ENCODE measurements around the gene TAF5.
"Not testable (repeated sequence)": the region's sequence is repeated elsewhere in the genome, so short reads cannot be mapped to it uniquely, and the experiment has no call there.

TAF5 gene

DNA sequence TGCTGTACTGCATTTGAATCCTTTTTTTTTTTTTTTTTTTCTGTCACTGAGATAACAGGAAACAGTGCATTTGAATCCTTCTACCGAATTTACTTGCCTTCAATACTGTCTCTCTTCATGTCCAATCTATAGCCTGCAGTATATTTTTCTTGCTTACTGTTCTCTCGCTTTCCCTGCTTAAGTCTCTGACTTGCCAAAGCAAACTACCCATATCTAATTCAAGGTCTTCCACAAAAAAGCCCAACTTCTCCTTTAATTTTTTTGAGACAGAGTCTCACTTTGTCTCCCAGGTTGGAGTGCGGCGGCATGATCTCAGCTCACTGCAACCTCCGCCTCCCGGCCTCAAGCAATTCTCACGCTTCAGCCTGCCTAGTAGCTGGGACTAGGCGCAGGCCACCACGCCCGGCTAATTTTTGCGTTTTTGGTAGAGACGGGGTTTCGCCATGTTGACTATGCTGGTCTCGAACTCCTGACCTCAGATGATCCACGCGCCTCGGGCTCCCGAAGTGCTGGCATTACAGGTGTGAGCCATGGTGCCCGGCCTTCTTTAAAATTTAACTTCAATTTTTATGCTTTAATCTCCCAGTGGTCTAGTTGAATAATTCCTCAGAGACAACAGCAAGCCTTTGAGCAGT is 29.5 kb downstream of the TAF5 start:
- DNase-seq (ENCODE audit: low read depth in 2 of 2, low spot score in 1 of 2), result no peak

DNA sequence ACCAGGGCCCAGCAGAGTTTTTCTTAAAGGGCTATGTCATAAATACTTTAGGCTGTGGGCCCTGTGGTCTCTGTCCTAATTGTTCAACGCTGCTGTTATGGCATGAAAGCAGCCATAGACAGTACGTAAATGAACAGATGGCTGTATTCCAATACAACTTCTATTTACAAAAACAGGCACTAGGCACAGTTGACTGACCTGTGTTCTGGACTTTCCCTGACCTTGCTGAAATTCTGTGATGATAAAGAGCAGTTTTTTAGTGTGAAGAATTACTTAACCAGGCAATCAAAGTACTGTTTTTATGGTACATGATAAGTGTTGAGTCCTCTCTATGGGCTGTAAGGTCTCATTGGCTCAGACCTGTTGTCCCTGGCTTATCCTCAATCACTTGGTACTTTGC is 45.8 kb downstream of the TAF5 start:
- no peak for DNase-seq (ENCODE audit: low read depth in 2 of 2, low spot score in 1 of 2)

DNA sequence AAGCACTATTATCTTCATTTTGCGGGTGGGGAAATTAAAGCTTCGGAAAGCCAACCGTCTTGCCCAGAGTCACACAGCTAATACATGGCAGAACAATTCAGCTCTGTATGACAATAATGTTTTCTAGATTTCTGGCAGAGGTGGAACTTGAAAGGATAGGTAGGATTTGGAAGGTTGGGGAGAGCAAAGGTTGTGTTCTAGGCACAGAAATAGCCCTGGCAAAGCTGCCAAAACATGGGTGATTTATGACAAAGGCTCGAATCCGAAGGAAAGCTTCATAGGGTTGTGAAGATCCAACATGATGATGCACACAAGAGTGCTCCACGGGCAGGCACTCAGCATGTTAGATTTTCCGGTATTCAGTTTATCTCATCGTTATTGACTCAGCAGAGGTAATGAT is 47.8 kb downstream of the TAF5 start:
- DNase-seq (ENCODE audit: low read depth in 2 of 2, low spot score in 1 of 2), result no peak

DNA sequence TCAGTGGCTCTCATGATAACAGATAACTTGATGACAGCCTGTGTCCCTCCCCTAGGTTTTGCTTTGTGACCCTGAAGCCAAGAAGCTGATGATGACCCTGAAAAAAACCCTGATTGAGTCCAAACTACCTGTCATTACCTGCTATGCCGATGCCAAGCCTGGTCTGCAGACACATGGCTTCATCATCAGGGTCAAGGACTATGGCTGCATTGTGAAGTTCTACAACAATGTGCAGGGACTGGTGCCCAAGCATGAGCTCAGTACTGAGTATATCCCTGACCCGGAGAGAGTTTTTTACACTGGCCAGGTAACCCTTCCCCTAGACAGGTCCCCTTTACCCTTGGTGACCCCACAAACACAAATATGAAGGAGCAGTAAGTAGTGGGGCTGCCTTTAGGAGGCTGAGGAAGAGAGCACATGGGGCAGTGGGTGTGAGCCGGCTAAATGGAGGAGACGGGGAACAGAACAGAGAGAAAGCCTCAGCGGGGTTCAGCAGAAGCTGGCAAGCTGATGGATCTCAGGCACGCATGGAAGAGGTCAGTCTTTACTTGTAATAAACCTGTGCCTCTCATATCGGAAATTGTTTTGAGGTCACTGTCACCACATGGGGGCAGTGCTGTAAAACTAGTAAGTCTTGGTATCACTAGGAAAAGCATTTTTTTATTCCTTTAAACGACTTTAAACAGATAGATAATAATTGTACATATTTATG is 48.8 kb downstream of the TAF5 start:
- peak; percentile 15 to 45 for DNase-seq (ENCODE audit: low read depth in 2 of 2, low spot score in 1 of 2)

DNA sequence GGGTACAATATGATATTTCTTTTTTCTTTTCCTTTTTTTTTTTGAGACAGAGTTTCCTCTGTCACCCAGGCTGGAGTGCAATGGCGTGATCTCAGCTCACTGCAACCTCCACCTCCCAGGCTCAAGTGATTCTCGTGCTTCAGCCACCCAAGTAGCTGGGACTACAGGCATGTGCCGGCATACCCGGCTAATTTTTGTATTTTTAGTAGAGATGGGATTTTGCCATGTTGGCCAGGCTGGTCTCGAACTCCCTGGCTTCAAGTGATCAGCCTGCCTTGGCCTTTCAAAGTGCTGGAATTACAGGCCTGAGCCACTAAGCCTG is 49.3 kb downstream of the TAF5 start:
- DNase-seq (ENCODE audit: low read depth in 2 of 2, low spot score in 1 of 2), result not testable (repeated sequence)

DNA sequence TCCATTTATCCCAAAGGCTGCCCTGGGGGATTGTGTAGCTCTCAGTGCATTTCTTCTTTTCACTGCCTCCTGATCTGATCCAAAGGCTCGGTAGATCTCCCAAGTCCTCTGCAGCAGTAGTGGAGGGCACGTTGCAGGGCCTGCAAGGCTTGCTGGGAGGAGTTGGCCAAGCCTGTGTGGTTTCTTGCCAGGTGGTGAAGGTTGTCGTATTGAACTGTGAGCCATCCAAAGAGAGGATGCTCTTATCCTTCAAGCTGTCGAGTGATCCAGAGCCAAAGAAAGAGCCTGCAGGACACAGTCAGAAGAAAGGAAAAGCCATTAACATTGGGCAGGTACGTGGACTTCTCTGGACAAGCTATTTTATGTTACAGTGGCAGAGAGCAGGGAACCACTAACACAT is 49.8 kb downstream of the TAF5 start:
- no peak for DNase-seq (ENCODE audit: low read depth in 2 of 2, low spot score in 1 of 2)

DNA sequence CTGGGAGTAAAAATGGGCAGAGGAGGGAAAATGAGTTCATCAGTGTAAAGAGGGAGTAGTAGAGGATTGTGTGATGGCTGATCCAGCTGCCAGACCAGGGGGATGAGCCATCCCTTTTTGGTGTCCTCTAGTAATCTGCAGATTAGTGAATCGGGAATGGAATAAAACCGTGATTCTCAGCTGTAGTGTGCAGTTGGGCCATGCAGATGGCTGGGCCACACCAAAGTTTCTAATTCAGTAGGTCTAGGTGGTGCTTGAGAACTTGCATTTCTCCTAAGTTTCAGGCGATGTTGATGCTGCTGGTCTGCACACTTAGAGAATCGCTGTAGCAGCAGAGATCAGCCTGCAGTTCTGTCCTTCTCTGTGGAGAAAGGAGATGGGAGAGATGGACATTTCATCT is 51.3 kb downstream of the TAF5 start:
- DNase-seq (ENCODE audit: low read depth in 2 of 2, low spot score in 1 of 2), result no peak

DNA sequence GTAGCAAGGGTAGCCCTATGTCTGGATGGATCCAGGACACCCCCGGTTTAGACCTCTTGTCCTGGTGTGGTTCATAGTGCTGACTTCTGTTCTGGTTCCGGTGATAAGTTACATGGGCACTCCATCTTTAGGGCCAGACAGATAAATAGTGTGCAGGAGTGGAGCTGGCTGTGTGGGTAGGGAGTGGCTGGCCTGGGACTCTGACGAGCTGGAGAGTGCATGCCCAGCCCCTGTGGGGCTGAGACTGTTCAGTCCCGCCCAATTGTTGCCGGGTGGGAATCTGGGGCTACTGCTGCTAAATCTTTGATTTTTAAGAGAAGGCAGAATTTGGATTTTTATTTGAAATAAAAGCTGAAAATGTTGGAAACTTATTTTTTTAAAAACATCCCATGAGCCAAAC is 56.0 kb downstream of the TAF5 start:
- DNase-seq (ENCODE audit: low read depth in 2 of 2, low spot score in 1 of 2), result no peak

DNA sequence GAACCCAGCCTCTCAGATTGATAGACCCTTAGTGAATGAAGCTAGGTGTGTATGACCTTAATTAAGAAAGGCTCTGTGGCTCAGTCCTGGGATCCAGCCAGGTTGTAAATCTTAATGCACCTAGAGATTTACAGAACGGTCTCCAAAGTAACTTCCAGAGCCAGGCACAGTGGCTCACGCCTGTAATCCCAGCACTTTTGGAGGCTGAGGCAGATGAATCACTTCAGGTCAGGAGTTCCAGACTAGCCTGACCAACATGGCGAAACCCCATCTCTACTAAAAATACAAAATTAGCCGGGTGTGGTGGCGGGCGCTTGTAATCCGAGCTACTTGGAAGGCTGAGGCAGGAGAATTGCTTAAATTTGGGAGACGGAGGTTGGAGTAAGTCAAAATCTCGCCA is 60.1 kb downstream of the TAF5 start:
- DNase-seq (ENCODE audit: low read depth in 2 of 2, low spot score in 1 of 2), result no peak

DNA sequence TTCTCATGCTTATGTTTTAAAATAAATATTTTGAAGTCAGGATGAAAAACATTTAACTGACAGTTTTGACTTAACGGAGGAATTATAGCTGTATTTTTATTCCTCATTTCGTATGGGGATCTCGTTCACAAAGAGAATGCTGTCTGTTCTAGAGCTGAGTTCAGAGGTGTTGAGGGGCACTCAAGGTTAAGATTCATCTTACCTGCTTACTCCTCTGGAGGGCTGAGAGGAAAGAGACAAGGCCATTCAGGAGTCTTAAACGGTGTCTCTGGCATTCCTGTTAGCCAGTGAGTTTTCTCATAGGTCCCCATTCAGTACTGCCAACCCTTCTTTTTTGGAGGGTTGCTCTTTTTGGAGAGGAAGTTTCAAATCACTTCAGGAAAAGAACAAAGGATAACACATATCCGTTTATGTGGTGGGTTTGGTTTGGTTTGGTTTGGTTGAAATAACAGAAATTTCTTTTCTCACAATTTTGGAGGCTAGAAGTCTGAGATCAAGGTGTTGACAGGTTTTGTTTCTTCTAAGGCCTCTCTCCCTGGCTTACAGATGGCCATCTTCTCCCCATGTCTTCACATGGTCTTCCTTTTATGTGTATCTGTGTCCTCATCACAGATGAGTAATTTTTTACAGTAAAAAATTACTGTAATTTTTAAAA is 61.3 kb downstream of the TAF5 start:
- no peak for DNase-seq (ENCODE audit: low read depth in 2 of 2, low spot score in 1 of 2)

DNA sequence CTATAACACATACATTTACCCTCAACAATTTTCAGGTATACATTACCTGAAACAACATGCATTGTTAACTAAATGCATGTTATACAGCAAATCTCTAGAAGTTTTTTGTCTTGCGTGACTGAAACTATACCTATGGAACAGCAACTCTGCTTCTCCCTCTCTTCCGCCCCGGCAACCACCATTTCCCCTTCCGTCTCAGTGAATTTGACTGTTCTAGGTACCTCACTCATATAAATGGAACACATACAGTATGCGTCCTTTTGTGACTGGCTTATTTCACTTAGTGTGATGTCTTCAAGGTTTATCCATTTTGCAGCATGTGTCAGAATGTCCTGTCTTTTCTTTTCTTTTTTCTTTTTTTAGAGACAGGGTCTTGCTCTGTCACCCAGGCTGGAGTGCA is 61.9 kb downstream of the TAF5 start:
- DNase-seq (ENCODE audit: low read depth in 2 of 2, low spot score in 1 of 2), result no peak

DNA sequence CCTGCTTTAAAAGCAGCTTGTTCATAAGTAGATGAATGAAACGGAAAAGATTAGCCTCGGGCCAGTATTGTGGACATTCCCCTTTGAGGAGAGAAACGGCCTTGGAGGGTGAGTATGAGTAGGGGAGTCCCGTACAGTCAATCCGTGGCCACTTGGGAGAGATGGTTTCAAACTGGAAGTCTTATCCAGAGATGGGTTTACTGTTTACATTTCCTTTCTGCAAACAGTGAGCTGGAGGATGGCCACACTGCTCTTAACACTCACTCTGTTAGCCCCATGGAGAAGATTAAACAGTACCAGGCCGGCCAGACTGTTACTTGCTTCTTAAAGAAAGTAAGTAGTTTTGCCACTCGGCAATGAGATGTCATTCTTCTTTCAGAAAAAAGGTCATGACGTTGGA is 64.1 kb downstream of the TAF5 start:
- DNase-seq (ENCODE audit: low read depth in 2 of 2, low spot score in 1 of 2), result no peak

DNA sequence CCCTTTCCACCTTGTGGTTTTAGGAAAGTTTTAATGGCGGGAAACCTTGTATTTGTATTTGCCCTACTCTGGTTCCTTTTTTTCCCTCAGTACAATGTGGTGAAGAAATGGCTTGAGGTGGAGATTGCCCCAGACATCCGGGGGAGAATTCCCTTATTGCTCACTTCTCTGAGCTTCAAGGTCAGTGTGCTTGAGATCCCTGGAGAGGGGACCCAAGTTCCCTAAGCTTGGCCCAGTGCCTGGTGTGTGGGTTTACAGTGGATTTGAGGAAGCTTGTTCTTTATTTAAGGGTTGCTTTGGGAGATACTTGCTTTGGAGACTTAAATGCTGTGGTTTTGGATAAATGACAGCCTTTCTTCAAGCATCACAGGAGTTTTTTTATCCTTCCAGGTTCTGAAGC is 66.1 kb downstream of the TAF5 start:
- DNase-seq (ENCODE audit: low read depth in 2 of 2, low spot score in 1 of 2), result no peak
